K562 (cell line): ENCODE measurements around the gene SLC25A42. TPM values are rescaled to one million over a fixed set of nuclear protein-coding genes. Genes with fewer than 3 reads are reported as not detected.
A peak's percentile ranks its signal among the peaks of the same experiment; 100 is the strongest.

Experiments
- BRD4 ChIP-seq: fragments of 200-600 bp; sonication (generic); IDR thresholded peaks from 2 replicates; pipeline ENCODE4 v1.6.1; 2017; ENCODE audit warnings: inconsistent platforms
- FOXA1 ChIP-seq: fragments of 450-650 bp; IDR thresholded peaks from 2 replicates; pipeline ENCODE4 v1.6.1; 2016; ENCODE audit warnings: mild to moderate bottlenecking, borderline replicate concordance
- HCFC1 ChIP-seq: IDR thresholded peaks from 2 replicates; pipeline ENCODE4 v1.6.1; 2012; ENCODE audit warnings: low read depth, low read length, improper control_type of control experiment
- IFI16 ChIP-seq: fragments of 250-450 bp; sonication (Bioruptor Pico); IDR thresholded peaks from 2 replicates; pipeline ENCODE4 v2.1.2; 2022; ENCODE audit warnings: mild to moderate bottlenecking, inconsistent platforms
- KDM5B ChIP-seq: fragments of 200-600 bp; sonication (generic); IDR thresholded peaks from 2 replicates; pipeline ENCODE4 v1.6.1; 2012; ENCODE audit warnings: low read depth, mild to moderate bottlenecking, moderate library complexity, low read length, control low read depth, inconsistent platforms; ENCODE audit not compliant: insufficient replicate concordance
- MTA2 ChIP-seq: fragments of 450-650 bp; IDR thresholded peaks from 2 replicates; pipeline ENCODE4 v1.6.1; 2016; ENCODE audit warnings: low read depth
- SIN3A ChIP-seq, 2 experiments: fragments of 150-350 bp in 1 of 2; IDR thresholded peaks; 2 replicates each; pipeline ENCODE4 v1.6.1; 2011 to 2016; ENCODE audit warnings: borderline replicate concordance in 2 of 2, low read depth in 2 of 2, low read length in 2 of 2, mild to moderate bottlenecking in 2 of 2, moderate library complexity in 2 of 2; ENCODE audit not compliant: control insufficient read depth in 1 of 2
- SMAD4 ChIP-seq: fragments of 250-450 bp; sonication (Bioruptor Pico); conservative IDR thresholded peaks from 2 replicates; pipeline ENCODE4 v1.8.0; 2021; ENCODE audit warnings: inconsistent platforms, mild to moderate bottlenecking, moderate library complexity
- ZBTB8A ChIP-seq: fragments of 450-650 bp; IDR thresholded peaks from 2 replicates; pipeline ENCODE4 v1.6.1; 2018; ENCODE audit warnings: mild to moderate bottlenecking, moderate library complexity; ENCODE audit not compliant: partially characterized antibody
- ZNF133 ChIP-seq: fragments of 250-450 bp; sonication (Bioruptor Pico); IDR thresholded peaks from 2 replicates; pipeline ENCODE4 v1.4.0; 2020; ENCODE audit warnings: mild to moderate bottlenecking
- ZNF695 ChIP-seq: fragments of 450-650 bp; formaldehyde crosslinking; IDR thresholded peaks from 2 replicates; pipeline ENCODE4 v1.4.0; 2020; ENCODE audit warnings: mild to moderate bottlenecking, moderate library complexity
- ZNF717 ChIP-seq: fragments of 250-450 bp; sonication (Bioruptor Pico); IDR thresholded peaks from 2 replicates; pipeline ENCODE4 v1.5.0; 2021
- polyA plus RNA-seq, 8 experiments: library from polyadenylated mRNA; depleted of rRNA in 4 of 8; stranded (reverse) in 5 of 8; unstranded in 3 of 8; fragments of >200 nt; fragmentation: Nextera tagmentation in 2 of 8; fragmentation: Illumina TruSeq in 1 of 8; extraction: Ambion mirVana in 2 of 8; extraction: Trizol in 1 of 8; gene quantifications; 2 replicates each; pipeline versions ENCODE4 v1.2.1 to v1.2.3, GENCODE V29; 2011 to 2014; ENCODE audit warnings: inconsistent platforms in 1 of 8, missing spikeins in 1 of 8
- total RNA-seq, 7 experiments: library from RNA; depleted of rRNA in 6 of 7; stranded (reverse); fragments of >200 nt in 6 of 7; fragmentation: Illumina TruSeq in 2 of 7; extraction: Trizol in 2 of 7; gene quantifications; 2 replicates each; pipeline versions ENCODE4 v1.2.1 to v1.2.3, GENCODE V29; 2011 to 2021; ENCODE audit warnings: low replicate concordance in 1 of 7
- TF ChIP-seq, protein P1 (sequence below): sonication (generic); formaldehyde crosslinking; IDR thresholded peaks from 2 replicates; pipeline ENCODE4 v1.8.0; 2023; ENCODE audit warnings: mild to moderate bottlenecking, missing genetic modification reagents
- TF ChIP-seq, protein P2 (sequence below): fragments of 200-800 bp; sonication (Bioruptor generic); IDR thresholded peaks from 2 replicates; pipeline ENCODE4 v1.6.1; 2017; ENCODE audit warnings: missing genetic modification characterization, missing compliant biosample characterization
- TF ChIP-seq, protein P3 (sequence below): sonication (generic); formaldehyde crosslinking; IDR thresholded peaks from 2 replicates; pipeline ENCODE4 v1.4.0; 2020; ENCODE audit warnings: mild to moderate bottlenecking, missing genetic modification reagents
- TF ChIP-seq, protein P4 (sequence below), 2 experiments: IDR thresholded peaks in 1 of 2; conservative IDR thresholded peaks in 1 of 2; 2 replicates each; pipeline ENCODE4 v1.6.1; 2016; ENCODE audit warnings: low read depth in 2 of 2, mild to moderate bottlenecking in 1 of 2, missing compliant biosample characterization in 1 of 2, missing genetic modification characterization in 1 of 2, moderate library complexity in 1 of 2

Gene SLC25A42
- total and polyA plus RNA-seq, 9 of the 15 experiments (the other 6 are each of a cell fraction or from before 2014, with no cell fraction given): 0.59 to 32.2 (median 14.1) TPM

DNA sequence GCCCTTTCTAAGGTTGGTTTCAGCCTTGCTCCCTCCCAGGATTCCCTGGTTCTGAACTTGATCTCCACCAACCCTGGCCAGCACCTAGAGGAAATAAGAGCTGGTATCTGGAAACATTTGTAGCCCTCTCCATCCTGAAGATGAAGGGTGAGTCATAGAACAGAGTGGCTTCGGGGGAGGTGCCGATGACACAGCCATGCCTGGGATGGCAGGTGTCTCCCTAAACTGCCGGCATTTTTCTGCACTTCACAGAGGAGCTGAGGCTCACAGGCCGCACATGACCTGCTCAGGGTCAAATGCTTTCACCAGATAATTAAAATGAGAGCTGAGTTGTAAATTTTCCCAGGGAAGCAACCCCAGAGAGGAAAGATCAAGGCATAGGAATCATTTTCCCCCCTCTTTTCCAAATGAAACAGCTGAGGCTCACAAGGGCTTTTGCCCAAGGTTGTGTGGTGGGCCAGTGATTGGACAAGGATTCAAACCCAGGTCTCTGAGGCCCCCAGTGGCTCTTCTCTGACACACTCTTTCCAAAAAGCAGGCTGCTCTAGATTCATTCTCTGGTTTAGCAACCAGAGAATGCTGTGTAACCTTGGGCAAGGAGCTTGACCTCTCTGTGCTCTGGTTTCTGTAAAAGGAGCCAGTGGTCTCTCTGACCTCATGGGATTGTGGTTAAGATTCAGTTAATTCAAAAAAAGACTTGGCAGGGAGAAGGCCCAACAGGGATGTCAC, 1.2 kb upstream of the SLC25A42 start (continued):
- TF ChIP-seq HCFC1 (no peak), SMAD4 (CRISPR knock-in tag) (no peak), ZNF695 (CRISPR knock-in tag) (no peak), ZBTB8A (no peak), FOXA1 (no peak), SIN3A (IDR thresholded peaks at IDR 0.05; ENCODE audit: borderline replicate concordance in 2 of 2, control insufficient read depth in 1 of 2, low read depth in 2 of 2, low read length in 2 of 2) (0 out of 4 replicates have a peak, but pooled peaks of 1 of the 2 experiments have one; percentile 29), ZNF133 (no peak), ZNF717 (CRISPR knock-in tag) (no peak), IFI16 (no peak), BRD4 (no peak), MTA2 (no peak), KDM5B (peak; percentile 16)
- TF ChIP-seq, protein P1, sequence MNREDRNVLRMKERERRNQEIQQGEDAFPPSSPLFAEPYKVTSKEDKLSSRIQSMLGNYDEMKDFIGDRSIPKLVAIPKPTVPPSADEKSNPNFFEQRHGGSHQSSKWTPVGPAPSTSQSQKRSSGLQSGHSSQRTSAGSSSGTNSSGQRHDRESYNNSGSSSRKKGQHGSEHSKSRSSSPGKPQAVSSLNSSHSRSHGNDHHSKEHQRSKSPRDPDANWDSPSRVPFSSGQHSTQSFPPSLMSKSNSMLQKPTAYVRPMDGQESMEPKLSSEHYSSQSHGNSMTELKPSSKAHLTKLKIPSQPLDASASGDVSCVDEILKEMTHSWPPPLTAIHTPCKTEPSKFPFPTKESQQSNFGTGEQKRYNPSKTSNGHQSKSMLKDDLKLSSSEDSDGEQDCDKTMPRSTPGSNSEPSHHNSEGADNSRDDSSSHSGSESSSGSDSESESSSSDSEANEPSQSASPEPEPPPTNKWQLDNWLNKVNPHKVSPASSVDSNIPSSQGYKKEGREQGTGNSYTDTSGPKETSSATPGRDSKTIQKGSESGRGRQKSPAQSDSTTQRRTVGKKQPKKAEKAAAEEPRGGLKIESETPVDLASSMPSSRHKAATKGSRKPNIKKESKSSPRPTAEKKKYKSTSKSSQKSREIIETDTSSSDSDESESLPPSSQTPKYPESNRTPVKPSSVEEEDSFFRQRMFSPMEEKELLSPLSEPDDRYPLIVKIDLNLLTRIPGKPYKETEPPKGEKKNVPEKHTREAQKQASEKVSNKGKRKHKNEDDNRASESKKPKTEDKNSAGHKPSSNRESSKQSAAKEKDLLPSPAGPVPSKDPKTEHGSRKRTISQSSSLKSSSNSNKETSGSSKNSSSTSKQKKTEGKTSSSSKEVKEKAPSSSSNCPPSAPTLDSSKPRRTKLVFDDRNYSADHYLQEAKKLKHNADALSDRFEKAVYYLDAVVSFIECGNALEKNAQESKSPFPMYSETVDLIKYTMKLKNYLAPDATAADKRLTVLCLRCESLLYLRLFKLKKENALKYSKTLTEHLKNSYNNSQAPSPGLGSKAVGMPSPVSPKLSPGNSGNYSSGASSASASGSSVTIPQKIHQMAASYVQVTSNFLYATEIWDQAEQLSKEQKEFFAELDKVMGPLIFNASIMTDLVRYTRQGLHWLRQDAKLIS (CRISPR knock-in tag): no peak
- TF ChIP-seq, protein P2, sequence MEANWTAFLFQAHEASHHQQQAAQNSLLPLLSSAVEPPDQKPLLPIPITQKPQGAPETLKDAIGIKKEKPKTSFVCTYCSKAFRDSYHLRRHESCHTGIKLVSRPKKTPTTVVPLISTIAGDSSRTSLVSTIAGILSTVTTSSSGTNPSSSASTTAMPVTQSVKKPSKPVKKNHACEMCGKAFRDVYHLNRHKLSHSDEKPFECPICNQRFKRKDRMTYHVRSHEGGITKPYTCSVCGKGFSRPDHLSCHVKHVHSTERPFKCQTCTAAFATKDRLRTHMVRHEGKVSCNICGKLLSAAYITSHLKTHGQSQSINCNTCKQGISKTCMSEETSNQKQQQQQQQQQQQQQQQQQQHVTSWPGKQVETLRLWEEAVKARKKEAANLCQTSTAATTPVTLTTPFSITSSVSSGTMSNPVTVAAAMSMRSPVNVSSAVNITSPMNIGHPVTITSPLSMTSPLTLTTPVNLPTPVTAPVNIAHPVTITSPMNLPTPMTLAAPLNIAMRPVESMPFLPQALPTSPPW (CRISPR knock-in tag): 0 out of 2 replicates have a peak, but pooled peaks have one; percentile 41
- TF ChIP-seq, protein P3, sequence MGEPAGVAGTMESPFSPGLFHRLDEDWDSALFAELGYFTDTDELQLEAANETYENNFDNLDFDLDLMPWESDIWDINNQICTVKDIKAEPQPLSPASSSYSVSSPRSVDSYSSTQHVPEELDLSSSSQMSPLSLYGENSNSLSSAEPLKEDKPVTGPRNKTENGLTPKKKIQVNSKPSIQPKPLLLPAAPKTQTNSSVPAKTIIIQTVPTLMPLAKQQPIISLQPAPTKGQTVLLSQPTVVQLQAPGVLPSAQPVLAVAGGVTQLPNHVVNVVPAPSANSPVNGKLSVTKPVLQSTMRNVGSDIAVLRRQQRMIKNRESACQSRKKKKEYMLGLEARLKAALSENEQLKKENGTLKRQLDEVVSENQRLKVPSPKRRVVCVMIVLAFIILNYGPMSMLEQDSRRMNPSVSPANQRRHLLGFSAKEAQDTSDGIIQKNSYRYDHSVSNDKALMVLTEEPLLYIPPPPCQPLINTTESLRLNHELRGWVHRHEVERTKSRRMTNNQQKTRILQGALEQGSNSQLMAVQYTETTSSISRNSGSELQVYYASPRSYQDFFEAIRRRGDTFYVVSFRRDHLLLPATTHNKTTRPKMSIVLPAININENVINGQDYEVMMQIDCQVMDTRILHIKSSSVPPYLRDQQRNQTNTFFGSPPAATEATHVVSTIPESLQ (CRISPR knock-in tag): peak; percentile 22; the same call in 1 of the 2 replicates
- TF ChIP-seq, protein P4, sequence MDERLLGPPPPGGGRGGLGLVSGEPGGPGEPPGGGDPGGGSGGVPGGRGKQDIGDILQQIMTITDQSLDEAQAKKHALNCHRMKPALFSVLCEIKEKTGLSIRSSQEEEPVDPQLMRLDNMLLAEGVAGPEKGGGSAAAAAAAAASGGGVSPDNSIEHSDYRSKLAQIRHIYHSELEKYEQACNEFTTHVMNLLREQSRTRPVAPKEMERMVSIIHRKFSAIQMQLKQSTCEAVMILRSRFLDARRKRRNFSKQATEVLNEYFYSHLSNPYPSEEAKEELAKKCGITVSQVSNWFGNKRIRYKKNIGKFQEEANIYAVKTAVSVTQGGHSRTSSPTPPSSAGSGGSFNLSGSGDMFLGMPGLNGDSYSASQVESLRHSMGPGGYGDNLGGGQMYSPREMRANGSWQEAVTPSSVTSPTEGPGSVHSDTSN (CRISPR knock-in tag; IDR thresholded peaks at IDR 0.05; ENCODE audit: low read depth): no peak
- TF ChIP-seq, protein P4 (tag; conservative IDR thresholded peaks at IDR 0.05; ENCODE audit: low read depth): no peak
